SK-N-DZ (cell line): ENCODE data around the gene SYS1.

Experiments used
- DNase-seq: peaks from one replicate; pipeline ENCODE4 v3.0.0-alpha.2; 2015; ENCODE audit warnings: low spot score

The SYS1 gene

DNA sequence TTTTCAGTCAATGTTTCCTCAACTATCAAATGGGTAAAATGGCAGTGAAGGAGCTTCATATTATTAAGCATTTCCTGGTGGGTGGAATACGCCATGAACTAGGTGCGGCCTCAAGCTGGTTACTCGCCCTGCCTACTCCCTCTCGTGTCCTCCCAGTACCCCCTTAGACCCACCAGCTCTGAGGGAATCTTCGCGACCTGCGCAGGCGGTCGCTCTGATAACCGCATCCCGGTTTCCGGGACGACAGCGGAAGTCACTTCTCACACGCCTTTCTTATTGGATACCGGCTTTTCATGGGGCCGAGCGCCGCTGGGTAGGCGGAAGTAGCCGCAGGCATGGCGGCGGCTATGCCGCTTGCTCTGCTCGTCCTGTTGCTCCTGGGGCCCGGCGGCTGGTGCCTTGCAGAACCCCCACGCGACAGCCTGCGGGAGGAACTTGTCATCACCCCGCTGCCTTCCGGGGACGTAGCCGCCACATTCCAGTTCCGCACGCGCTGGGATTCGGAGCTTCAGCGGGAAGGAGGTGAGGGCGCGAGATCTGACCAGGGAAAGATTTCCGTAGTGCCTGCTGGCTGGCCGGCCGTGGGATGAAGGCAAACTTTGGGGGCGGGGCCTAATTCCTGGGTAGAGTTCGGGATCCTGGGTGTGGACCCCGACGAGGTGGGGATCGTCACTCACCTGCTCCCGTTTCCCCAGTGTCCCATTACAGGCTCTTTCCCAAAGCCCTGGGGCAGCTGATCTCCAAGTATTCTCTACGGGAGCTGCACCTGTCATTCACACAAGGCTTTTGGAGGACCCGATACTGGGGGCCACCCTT lies 53.1 kb downstream of the SYS1 start, which contains the start of gene PIGT:
TSS of gene PIGT (plus strand) at position 320 of the 816 bp plus-strand sequence. CDS start at position 336, 16 bp downstream.
- DNase-seq, result peak; percentile 94

DNA sequence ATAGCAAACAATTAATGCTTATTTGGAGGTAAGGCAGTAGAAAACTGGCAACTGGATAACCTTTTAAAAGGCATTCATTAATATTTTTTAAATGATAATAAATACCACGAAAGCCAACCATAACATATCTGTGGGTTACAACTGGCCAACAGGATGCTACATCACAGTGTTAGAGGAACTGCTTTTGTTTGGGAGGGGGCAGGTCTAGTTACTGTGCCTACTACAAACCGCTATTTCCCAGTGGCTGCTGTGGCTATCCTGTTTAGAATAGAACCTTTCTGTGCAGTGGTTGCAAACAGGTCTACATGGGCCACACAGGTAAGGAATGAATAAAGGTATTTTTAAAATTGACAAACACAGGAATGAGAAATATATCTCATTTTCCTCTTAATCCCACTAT lies 54.0 kb downstream of the SYS1 start:
- DNase-seq, result no peak
